IPS-NIHi7 (cell line): ENCODE measurements around the gene RFLNA.
"Not testable (repeated sequence)": the region's sequence is repeated elsewhere in the genome, so short reads cannot be mapped to it uniquely, and the experiment has no call there.

Experiments
- DNase-seq: peaks from one replicate; pipeline ENCODE4 v3.0.0; 2012; ENCODE audit warnings: mixed read lengths; ENCODE audit errors: extremely low spot score

The RFLNA gene

GRCh38 chr12:124282287-124282686 is 12.6 kb upstream of the RFLNA start:
- no peak for DNase-seq

- DNase-seq: no peak
Measured at GRCh38 chr12:124283326-124283725, 11.6 kb upstream of the RFLNA start.

- DNase-seq: no peak
Measured at GRCh38 chr12:124284368-124284767, 10.5 kb upstream of the RFLNA start.

- no peak for DNase-seq
Measured at GRCh38 chr12:124286414-124286813, 8.5 kb upstream of the RFLNA start.

- no peak for DNase-seq
Measured at GRCh38 chr12:124286971-124287370, 7.9 kb upstream of the RFLNA start.

GRCh38 chr12:124289634-124290600 is 5.0 kb upstream of the RFLNA start:
- no peak for DNase-seq

GRCh38 chr12:124292385-124292784 is 2.5 kb upstream of the RFLNA start:
- no peak for DNase-seq

- no peak for DNase-seq
Measured at GRCh38 chr12:124293286-124294003, 1.4 kb upstream of the RFLNA start.

GRCh38 chr12:124295431-124296058 is 652 bp downstream of the RFLNA start:
- no peak for DNase-seq

GRCh38 chr12:124296295-124296915 is 1.5 kb downstream of the RFLNA start:
- no peak for DNase-seq

- no peak for DNase-seq
Measured at GRCh38 chr12:124296916-124297351, 2.0 kb downstream of the RFLNA start.

- no peak for DNase-seq
Measured at GRCh38 chr12:124297389-124297788, 2.5 kb downstream of the RFLNA start.

- no peak for DNase-seq
Measured at GRCh38 chr12:124297856-124298255, 3.0 kb downstream of the RFLNA start.

- no peak for DNase-seq
Measured at GRCh38 chr12:124298685-124299410, 4.0 kb downstream of the RFLNA start.

- no peak for DNase-seq
Measured at GRCh38 chr12:124299628-124300388, 4.9 kb downstream of the RFLNA start.

- DNase-seq: not testable (repeated sequence)
Measured at GRCh38 chr12:124300657-124301056, 5.8 kb downstream of the RFLNA start.

- DNase-seq: no peak
Measured at GRCh38 chr12:124301084-124301654, 6.3 kb downstream of the RFLNA start.

- DNase-seq: no peak
Measured at GRCh38 chr12:124302241-124302806, 7.4 kb downstream of the RFLNA start.

GRCh38 chr12:124302807-124303578 is 8.1 kb downstream of the RFLNA start:
- no peak for DNase-seq
